ENCODE results near the gene MSANTD2.

- TF ChIP-seq POLR2AphosphoS5 (IDR thresholded peaks at IDR 0.05; ENCODE audit: low read depth) (no peak), REST (IDR thresholded peaks at IDR 0.05; ENCODE audit: unreplicated experiment) (no peak), CTCF (conservative IDR thresholded peaks at IDR 0.05; ENCODE audit: low read depth in 2 of 2) (peak; percentile 21 to 35; a peak in 3 of 4 replicates), EZH2phosphoT487 (IDR thresholded peaks at IDR 0.05; ENCODE audit: unreplicated experiment) (no peak), EZH2 (IDR thresholded peaks at IDR 0.05; ENCODE audit: low read depth, unreplicated experiment) (peak; percentile 17), JUNB (IDR thresholded peaks at IDR 0.05; ENCODE audit: unreplicated experiment) (no peak), CREB1 (CRISPR knock-in tag; IDR thresholded peaks at IDR 0.05; ENCODE audit: low read depth) (no peak), STAT1 (IDR thresholded peaks at IDR 0.05; ENCODE audit: unreplicated experiment) (no peak), ZNF462 (CRISPR knock-in tag; IDR thresholded peaks at IDR 0.05) (no peak), ETS1 (IDR thresholded peaks at IDR 0.05) (no peak), ZNF331 (CRISPR knock-in tag; IDR thresholded peaks at IDR 0.05; ENCODE audit: low read depth) (no peak), ZNF114 (CRISPR knock-in tag; IDR thresholded peaks at IDR 0.05) (no peak)
These were observed 59.8 kb downstream of the MSANTD2 start for GRCh38 chr11:124740277-124740882.
